NCI-H748 (cell line): ENCODE measurements around the gene MATCAP1.

ENCODE experiments used
- DNase-seq: peaks from one replicate; lab custom pipeline; 2025; ENCODE audit not compliant: unreplicated experiment; lab: John Stamatoyannopoulos, UW

MATCAP1 gene

GRCh38 chr16:67158637-67159600, 24.8 kb downstream of the MATCAP1 start:
- peak; percentile 51 for DNase-seq

GRCh38 chr16:67157892-67158635, 25.7 kb downstream of the MATCAP1 start:
- DNase-seq: no peak

DNA sequence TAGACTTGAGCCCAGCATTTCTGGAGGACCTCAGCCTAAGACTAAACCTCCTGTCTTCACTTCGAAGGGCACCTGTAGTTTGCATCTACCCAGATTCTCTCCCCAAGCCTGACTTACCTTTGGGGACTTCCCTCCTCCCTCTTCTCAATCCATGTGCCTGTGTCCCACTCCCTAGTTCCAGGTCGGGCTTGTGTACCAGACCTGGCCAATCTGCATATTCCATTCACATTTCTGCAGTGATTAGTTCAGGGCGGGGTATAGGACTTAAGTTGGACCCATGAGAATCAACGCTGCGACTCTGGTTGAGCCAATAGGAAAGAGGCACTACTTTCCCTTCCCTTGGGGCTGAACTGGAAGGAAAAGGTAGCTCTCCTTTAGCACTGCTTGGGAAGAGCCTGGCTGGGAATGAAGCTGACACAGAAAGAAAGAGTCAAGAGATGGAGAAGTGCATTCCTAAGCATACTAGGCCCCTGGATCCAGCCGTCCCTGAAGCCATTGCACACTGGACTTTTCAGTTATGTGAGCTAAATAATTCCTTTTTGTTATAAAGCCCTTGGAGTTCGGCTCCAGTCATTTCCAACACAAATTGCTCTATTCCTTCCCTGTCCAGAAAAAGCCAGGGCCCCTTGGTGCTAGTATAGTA, 26.5 kb downstream of the MATCAP1 start:
- no peak for DNase-seq

GRCh38 chr16:67156143-67156844, 27.5 kb downstream of the MATCAP1 start:
- DNase-seq: no peak

DNA sequence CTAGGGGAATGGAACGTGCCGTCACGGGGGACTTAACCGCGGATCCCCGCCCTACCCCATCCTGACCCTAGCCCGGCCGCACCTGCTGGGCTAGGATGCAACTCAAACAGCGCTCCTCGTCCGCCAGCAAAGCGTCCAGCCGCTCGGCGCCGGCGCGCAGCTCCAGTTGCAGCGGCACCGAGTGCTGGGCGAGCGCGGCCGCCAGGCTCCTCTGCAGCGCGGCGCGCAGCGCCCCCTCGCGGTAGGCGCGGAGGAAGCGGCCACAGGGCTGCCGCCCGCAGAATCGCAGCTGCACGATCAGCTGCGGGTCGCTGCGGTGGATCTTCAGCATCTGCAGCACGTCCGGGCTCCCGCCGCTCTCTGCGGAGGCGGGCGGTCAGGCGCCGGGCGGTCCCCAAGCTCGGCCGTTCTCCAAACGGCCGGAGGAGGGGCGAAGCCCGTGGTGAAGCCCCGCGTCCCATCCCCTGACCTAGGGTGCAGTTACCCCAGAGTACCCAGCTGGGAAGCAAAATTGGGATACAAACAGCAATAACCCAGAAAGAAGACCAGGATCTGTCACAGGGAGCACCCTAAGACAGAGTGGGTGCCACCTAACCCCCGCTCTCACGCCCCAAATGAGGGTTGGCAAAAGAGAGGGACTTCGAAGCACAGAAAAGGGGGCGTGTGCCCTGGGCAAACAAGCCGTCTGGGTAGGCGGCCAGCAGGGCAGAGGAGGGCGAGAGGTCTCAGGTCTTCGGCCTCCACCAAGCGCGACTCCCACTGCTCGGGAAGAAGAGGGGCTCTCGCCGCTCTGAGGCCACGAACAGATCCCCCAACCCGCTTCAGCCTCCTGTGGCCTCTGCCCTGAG, 28.2 kb downstream of the MATCAP1 start:
- DNase-seq: peak; percentile 81

GRCh38 chr16:67154578-67155294, 29.0 kb downstream of the MATCAP1 start:
- peak; percentile 3 for DNase-seq

- peak; percentile 5 for DNase-seq
Observed at GRCh38 chr16:67151431-67152097, 32.2 kb downstream of the MATCAP1 start.

DNA sequence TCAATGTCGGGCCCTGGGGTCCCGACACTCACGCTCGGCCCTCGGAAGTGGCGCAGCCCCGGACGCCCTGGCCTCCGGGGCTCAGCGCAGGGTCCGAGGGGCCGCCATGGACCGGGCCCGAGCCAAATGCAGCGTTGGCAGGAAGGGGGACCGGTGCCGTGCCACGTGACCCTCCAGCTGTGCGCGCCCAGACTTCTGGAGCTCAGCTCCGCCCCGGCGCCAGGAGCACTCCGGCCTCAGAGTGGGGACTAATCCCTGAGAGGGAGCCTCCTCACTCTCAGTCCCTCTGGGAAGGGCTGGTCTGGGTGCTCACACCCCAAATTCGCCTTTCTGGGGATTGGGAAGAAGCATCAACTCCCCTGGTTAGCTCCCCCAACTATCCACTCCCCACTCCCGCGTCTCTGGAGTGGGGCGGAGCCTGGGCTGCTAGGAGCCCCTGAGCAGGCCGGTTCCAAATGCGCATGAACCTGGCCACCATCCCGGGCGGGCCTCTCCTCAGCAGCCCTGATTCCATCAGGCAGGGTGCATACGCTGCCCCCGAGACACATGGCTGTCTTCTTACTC, 32.8 kb downstream of the MATCAP1 start, which contains the start of gene B3GNT9:
B3GNT9 (minus strand) TSS at position 166 of the 564 bp plus-strand sequence. CDS start 513 bp downstream, outside the sequence.
- peak; percentile 39 for DNase-seq

DNA sequence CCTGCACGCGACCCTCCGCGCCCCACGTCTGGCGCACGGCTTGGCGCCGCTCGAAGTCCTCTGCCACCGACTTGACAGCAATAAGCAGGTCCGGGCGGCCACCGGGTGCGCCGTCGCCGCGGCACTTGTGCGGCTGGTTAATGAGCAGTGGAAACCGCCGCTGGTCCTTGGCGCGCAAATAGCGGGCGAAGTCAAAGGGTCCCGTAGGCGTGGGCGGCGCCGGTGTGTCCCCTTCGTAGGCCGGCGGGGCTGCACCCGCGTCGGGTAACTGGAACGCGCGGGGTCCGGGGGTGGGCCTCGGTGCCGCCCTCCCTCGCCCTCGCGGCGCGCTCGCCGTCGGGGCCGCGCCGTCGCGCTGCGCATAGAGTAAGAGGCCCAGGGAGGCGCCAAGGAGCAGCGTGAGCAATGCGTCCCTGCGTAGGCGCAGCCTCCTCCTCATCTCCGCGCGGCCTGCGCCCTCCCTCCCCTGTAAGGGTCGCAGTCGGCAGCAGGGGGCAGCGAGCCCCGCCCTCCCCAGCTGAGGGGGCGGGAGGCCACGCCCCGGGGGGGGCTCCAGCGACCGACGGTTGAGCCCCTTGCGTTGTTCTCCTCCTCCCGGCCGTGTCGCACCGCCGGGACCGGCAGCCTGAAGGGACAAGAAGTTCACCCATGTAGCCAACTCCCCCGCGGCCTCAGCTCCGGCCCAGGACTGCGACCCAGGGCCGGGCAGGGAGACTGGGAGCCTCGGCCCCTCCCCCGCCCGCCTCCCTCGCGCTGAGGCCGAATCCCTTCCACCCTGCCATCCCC, 33.5 kb downstream of the MATCAP1 start:
- DNase-seq: peak; percentile 42

GRCh38 chr16:67149276-67150046, 34.3 kb downstream of the MATCAP1 start:
- no peak for DNase-seq

- DNase-seq: no peak
Observed at GRCh38 chr16:67148656-67149275, 35.0 kb downstream of the MATCAP1 start.

DNA sequence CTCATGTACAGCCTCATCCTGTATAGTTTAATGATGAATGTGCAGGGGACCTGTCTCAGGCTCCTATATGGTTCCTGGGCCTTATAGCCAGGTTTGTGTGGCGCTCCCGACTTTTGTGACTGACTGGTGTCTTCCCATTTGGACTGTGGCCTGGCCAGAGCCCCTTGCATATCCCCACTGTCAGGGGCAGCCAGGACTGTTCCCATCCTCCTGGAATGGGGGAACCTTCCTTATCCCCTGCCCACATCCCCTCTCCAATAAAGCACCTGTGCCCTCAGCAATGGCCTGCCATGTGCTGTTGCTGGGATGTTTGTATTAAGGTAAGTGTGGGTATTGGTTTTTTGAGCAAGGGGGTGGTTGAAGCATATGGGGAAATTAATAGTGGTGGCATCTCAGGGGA, 35.5 kb downstream of the MATCAP1 start:
- no peak for DNase-seq

DNA sequence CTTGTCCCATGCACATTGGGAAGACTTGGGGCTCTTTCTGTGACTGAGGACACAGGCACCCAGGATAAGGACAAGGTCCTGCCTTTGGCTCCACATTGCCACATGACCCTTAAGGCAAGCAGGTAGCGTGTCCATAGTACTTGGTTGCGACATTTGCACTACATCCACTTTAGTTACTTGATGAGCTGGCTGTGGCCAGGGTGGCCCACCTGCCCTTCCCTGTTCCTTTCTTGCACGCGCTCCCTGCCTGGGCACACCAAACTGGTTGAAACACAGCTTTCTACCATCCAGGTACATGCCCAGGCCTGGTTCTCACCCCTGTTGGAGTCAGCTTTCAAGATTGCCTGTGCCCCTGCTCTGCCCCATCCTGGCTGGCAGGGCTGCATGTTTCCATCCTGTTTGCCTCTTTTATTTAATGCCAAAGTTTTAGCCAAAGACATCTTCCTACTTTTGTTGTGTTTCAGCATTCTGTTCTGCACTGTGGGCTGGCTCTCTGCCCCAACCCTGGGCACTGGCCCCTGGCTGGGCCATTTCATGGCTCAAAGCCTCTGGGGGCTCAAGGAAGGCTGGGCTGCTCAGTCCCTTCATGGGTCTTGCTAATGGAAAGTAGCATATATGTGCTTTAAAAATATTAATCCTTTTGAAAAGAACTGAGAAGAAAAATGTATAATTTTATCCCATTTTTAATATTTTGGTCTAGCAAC, 36.2 kb downstream of the MATCAP1 start:
- DNase-seq: no peak

DNA sequence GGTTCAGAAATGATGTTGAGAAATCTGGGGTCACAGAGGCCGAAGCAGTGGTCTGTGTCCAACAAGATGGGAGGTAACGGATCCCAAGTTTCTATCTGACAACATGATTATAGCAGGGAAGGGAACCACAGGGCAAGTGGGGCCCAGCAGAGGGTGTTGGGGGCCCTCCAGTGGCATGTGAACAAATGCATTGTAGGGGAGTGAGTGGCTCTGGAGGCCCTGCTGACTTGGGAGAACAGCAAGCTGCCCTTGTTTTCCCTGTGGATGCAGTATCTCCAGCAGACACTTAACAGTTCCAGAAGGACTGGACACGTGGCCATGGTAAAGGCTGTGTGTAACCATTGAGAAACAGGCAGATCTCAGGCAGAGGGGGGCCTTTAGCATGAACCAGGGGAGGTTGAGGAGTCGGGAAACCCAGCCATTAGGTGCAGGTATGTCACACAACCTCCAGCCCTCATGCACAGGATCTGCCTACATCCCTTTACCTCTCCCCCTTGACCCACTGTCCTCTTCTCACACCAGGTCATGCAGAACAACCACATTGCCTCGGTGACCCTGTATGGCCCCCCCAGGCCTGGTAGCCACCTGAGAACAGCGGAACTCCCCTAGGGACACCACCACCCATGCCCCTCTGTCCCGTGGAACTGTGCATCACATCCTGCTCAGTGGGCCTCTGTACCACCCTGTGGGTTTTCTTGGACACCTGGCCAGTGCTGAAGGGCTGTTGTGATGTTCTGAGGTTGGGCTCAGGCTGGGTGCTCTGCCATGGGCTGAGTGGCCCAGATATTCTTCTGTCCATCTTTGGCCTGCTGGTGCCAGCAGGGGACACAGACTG, 37.0 kb downstream of the MATCAP1 start:
- no peak for DNase-seq

DNA sequence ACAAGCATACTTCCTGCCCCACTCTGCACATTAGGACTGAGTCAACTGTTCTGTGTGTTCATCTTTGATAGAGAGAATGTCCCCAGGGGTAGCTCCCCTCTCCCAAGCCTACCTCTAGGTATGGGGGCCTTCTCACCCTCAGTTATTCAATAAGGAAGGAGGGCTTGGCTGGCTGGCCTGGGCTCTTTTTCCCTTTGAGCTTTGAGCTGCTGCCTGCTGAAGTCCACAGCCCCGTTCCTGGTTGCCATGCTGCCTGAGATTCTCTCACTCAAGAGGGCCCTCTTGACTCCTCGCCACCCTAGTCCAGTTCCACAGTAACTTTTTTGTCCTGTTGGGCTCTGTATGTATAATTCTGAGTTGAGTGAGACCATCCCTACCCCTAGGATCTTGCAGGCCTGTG, 38.0 kb downstream of the MATCAP1 start:
- no peak for DNase-seq
